ENCODE results near the gene POM121L2. TPM values are rescaled to one million over a fixed set of nuclear protein-coding genes. Genes with fewer than 3 reads are reported as not detected.
A peak's percentile ranks its signal among the peaks of the same experiment; 100 is the strongest.

The POM121L2 gene
- total and polyA plus RNA-seq, 9 of the 15 experiments (the other 6 are each of a cell fraction or from before 2014, with no cell fraction given) = 0.23 to 0.45 TPM; not detected in 7

- TF ChIP-seq ZNF639 (CRISPR knock-in tag; conservative IDR thresholded peaks at IDR 0.05 in 1 of 2, IDR thresholded peaks at IDR 0.05 in 1 of 2) (0 out of 4 replicates have a peak, but pooled peaks of 1 of the 2 experiments have one; percentile 16), FIP1L1 (IDR thresholded peaks at IDR 0.05; ENCODE audit: low read depth, low read length, poor library complexity, severe bottlenecking) (no peak), NRF1 (conservative IDR thresholded peaks at IDR 0.05 in 1 of 2, IDR thresholded peaks at IDR 0.05 in 1 of 2) (peak in 1 of 2 experiments; percentile 12; a peak in 2 of 4 replicates), SFPQ (IDR thresholded peaks at IDR 0.05; ENCODE audit: low read depth, low read length) (no peak), HBP1 (CRISPR knock-in tag; IDR thresholded peaks at IDR 0.05) (no peak), ZNF436 (CRISPR knock-in tag; IDR thresholded peaks at IDR 0.05) (no peak), ELK3 (CRISPR knock-in tag; IDR thresholded peaks at IDR 0.05) (no peak), HLTF (IDR thresholded peaks at IDR 0.05) (peak; percentile 91; the same call in 1 of the 2 replicates), ZFP30 (CRISPR knock-in tag; IDR thresholded peaks at IDR 0.05; ENCODE audit: borderline replicate concordance) (no peak), ZNF232 (CRISPR knock-in tag; IDR thresholded peaks at IDR 0.05) (no peak), RAD51 (IDR thresholded peaks at IDR 0.05; ENCODE audit: borderline replicate concordance, low read depth) (no peak), ZNF780A (CRISPR knock-in tag; IDR thresholded peaks at IDR 0.05) (no peak), ZBTB11 (CRISPR knock-in tag; IDR thresholded peaks at IDR 0.05) (peak in 1 of 3 experiments; percentile 32; a peak in 1 of 6 replicates), IFI16 (CRISPR knock-in tag; IDR thresholded peaks at IDR 0.05) (no peak), TAF15 (IDR thresholded peaks at IDR 0.05; ENCODE audit: low read depth, low read length) (no peak)
These were observed 21.8 kb downstream of the POM121L2 start (continued) for GRCh38 chr6:27290065-27290849.
